Measurements from ENCODE around the gene PNPLA7. TPM values are rescaled to one million over a fixed set of nuclear protein-coding genes. Genes with fewer than 3 reads are reported as not detected.

PNPLA7 gene
- total and polyA plus RNA-seq, 10 of the 15 experiments (the other 5 are each of a cell fraction or from before 2014, with no cell fraction given): 0.04 to 0.85 (median 0.19) TPM; not detected in 1

DNA sequence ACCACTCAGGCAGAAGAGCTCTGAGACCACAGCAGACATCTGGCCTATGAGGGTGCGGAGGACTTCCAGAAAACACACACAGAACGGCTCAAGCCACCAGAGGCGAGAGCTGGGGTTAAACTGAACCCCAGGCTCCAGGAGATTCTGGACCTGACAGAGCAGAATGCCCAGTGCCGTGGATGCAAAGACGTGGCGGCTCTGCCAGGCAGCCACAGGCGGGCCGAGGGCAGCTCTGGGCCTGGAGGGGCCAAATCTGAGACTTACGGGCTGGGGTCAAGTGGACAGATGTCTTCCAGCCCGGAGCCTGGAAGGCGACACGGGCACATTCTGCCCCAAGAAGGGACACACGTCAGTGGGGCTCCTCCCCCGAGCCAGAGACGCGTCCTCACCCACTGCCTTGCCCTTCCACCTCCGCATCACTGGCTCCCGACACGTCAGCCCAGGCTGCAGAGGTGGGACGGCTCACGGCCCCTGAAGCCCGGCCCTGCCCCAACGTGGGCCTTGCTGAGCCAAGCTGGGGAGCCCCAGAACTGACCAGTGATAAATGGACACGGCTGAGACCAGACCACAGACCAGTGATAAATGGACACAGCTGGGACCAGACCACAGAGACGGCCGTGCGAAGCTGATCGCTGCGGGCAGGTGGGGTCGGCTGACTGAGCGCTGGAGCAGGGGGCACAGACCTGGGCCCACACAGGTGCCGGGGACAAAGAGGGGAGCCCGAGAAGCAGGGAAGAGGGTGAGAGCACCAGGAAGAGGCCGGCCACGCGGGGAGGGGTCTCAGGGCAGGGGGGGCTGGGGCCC is 50.1 kb downstream of the PNPLA7 start:
- Histone ChIP-seq H3K27me3 (replicated peaks in 1 of 2; ENCODE audit: control insufficient read depth in 2 of 2, insufficient read depth in 2 of 2, low read length in 1 of 2) (no peaks in the 10 kb centered on the region), H3K4me1 (ENCODE audit: control insufficient read depth, insufficient read depth, low read length) (no peaks in the 10 kb centered on the region), H3K79me2 (ENCODE audit: control insufficient read depth, insufficient read depth, low read length) (no peaks in the 10 kb centered on the region), H3K9me3 (replicated peaks; ENCODE audit: control insufficient read depth, insufficient read depth, low read length) (no peaks in the 10 kb centered on the region; the same call in 2 of the 3 replicates), H3K9ac (ENCODE audit: control insufficient read depth, insufficient read depth, low read length) (no peak overlapping the region), H4K20me1 (ENCODE audit: control insufficient read depth, insufficient read depth) (no peaks in the 10 kb centered on the region), H3K4me2 (ENCODE audit: control insufficient read depth, insufficient read depth) (no peak overlapping the region), H3K4me3 (no peak overlapping the region), H3K27ac (ENCODE audit: control insufficient read depth, insufficient read depth) (no peak overlapping the region), H3K36me3 (ENCODE audit: control insufficient read depth in 2 of 2, insufficient read depth in 2 of 2, low read length in 1 of 2) (no peaks in the 10 kb centered on the region), H2AFZ (ENCODE audit: control insufficient read depth, low read depth, low read length) (no peak overlapping the region)
- ChIA-PET SMC1A (ENCODE audit: uncharacterized antibody, unreplicated experiment) (no interaction called here), RAD21 (ENCODE audit: unreplicated experiment) (no interaction called here), CTCF (no interaction called here), POLR2A (no interaction called here)
- intact Hi-C loops (cut with micrococcal nuclease; ENCODE audit: unreplicated experiment) (no loop called here), in situ Hi-C loops (cut with MboI) (no loop called here)
- DNase-seq (ENCODE audit: low read depth, low spot score) (no peak), FAIRE-seq (no peak), ATAC-seq (no peak)
- no peak for TF ChIP-seq IRF4 (IDR thresholded peaks at IDR 0.05; ENCODE audit: low read depth, low read length)
- TF ChIP-seq, protein P1, sequence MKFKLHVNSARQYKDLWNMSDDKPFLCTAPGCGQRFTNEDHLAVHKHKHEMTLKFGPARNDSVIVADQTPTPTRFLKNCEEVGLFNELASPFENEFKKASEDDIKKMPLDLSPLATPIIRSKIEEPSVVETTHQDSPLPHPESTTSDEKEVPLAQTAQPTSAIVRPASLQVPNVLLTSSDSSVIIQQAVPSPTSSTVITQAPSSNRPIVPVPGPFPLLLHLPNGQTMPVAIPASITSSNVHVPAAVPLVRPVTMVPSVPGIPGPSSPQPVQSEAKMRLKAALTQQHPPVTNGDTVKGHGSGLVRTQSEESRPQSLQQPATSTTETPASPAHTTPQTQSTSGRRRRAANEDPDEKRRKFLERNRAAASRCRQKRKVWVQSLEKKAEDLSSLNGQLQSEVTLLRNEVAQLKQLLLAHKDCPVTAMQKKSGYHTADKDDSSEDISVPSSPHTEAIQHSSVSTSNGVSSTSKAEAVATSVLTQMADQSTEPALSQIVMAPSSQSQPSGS (IDR thresholded peaks at IDR 0.05; ENCODE audit: low read length): no peak
- TF ChIP-seq MTA3 (IDR thresholded peaks at IDR 0.05; ENCODE audit: borderline replicate concordance, low read length): no peak
- no peak for TF ChIP-seq ZNF622 (IDR thresholded peaks at IDR 0.05)
- TF ChIP-seq RELA (IDR thresholded peaks at IDR 0.05; ENCODE audit: borderline replicate concordance, partially characterized antibody): no peak
- no peak for TF ChIP-seq FOXM1 (IDR thresholded peaks at IDR 0.05; ENCODE audit: low read depth, low read length)
- TF ChIP-seq NFYB (IDR thresholded peaks at IDR 0.05; ENCODE audit: insufficient read depth, low read depth, low read length): no peak
- TF ChIP-seq, protein P2, sequence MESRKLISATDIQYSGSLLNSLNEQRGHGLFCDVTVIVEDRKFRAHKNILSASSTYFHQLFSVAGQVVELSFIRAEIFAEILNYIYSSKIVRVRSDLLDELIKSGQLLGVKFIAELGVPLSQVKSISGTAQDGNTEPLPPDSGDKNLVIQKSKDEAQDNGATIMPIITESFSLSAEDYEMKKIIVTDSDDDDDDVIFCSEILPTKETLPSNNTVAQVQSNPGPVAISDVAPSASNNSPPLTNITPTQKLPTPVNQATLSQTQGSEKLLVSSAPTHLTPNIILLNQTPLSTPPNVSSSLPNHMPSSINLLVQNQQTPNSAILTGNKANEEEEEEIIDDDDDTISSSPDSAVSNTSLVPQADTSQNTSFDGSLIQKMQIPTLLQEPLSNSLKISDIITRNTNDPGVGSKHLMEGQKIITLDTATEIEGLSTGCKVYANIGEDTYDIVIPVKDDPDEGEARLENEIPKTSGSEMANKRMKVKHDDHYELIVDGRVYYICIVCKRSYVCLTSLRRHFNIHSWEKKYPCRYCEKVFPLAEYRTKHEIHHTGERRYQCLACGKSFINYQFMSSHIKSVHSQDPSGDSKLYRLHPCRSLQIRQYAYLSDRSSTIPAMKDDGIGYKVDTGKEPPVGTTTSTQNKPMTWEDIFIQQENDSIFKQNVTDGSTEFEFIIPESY (IDR thresholded peaks at IDR 0.05): no peak
- TF ChIP-seq, protein P3, sequence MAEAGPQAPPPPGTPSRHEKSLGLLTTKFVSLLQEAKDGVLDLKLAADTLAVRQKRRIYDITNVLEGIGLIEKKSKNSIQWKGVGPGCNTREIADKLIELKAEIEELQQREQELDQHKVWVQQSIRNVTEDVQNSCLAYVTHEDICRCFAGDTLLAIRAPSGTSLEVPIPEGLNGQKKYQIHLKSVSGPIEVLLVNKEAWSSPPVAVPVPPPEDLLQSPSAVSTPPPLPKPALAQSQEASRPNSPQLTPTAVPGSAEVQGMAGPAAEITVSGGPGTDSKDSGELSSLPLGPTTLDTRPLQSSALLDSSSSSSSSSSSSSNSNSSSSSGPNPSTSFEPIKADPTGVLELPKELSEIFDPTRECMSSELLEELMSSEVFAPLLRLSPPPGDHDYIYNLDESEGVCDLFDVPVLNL (IDR thresholded peaks at IDR 0.05; ENCODE audit: low read depth, low read length): no peak
- TF ChIP-seq ATF7 (IDR thresholded peaks at IDR 0.05; ENCODE audit: low read depth): no peak
- TF ChIP-seq, protein P4, sequence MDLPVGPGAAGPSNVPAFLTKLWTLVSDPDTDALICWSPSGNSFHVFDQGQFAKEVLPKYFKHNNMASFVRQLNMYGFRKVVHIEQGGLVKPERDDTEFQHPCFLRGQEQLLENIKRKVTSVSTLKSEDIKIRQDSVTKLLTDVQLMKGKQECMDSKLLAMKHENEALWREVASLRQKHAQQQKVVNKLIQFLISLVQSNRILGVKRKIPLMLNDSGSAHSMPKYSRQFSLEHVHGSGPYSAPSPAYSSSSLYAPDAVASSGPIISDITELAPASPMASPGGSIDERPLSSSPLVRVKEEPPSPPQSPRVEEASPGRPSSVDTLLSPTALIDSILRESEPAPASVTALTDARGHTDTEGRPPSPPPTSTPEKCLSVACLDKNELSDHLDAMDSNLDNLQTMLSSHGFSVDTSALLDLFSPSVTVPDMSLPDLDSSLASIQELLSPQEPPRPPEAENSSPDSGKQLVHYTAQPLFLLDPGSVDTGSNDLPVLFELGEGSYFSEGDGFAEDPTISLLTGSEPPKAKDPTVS (IDR thresholded peaks at IDR 0.05; ENCODE audit: low read depth, low read length): no peak
- TF ChIP-seq ESRRA (IDR thresholded peaks at IDR 0.05; ENCODE audit: low read length): no peak
- TF ChIP-seq RAD51 (IDR thresholded peaks at IDR 0.05): no peak
- TF ChIP-seq SMARCA5 (IDR thresholded peaks at IDR 0.05): no peak
- TF ChIP-seq MXI1 (IDR thresholded peaks at IDR 0.05; ENCODE audit: low read depth, low read length): no peak
- 57% methylated on average over 36 of the region's 36 CpGs for WGBS (ENCODE audit: insufficient coverage, insufficient replicate concordance, low lambda C conversion rate, missing lambda C conversion rate)
- BruUV-seq (replicated peaks): no TSS peak

Measured in GM12878 (cell line).